ENCODE measurements around the gene EFHD2. TPM values are rescaled to one million over a fixed set of nuclear protein-coding genes. Genes with fewer than 3 reads are reported as not detected.

Gene EFHD2
- total RNA-seq, 4 donors from 2014 or later, result 47.5 to 79.5 (median 61.0) TPM

DNA sequence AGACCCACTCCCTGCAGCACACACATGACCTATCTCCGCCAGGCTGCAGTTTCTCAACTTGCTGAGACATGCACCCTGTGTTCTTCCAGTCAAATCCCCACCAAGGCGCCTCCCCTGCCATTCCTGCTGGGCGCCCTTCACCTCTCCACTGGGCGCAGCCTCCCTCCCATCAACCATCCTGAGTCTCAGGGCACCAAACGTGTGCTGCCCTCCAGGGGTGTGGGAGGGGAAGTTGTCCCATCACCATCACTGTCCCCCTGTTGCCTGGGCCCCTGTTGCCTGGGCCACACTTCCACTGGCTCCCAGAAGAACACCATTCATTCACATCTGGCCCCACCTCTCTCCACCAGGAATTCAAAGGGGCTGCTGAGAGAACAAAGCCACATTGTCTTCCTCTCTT, 44.9 kb upstream of the EFHD2 start:
- TF ChIP-seq, protein P1, sequence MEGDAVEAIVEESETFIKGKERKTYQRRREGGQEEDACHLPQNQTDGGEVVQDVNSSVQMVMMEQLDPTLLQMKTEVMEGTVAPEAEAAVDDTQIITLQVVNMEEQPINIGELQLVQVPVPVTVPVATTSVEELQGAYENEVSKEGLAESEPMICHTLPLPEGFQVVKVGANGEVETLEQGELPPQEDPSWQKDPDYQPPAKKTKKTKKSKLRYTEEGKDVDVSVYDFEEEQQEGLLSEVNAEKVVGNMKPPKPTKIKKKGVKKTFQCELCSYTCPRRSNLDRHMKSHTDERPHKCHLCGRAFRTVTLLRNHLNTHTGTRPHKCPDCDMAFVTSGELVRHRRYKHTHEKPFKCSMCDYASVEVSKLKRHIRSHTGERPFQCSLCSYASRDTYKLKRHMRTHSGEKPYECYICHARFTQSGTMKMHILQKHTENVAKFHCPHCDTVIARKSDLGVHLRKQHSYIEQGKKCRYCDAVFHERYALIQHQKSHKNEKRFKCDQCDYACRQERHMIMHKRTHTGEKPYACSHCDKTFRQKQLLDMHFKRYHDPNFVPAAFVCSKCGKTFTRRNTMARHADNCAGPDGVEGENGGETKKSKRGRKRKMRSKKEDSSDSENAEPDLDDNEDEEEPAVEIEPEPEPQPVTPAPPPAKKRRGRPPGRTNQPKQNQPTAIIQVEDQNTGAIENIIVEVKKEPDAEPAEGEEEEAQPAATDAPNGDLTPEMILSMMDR (IDR thresholded peaks at IDR 0.05), result peak in 5 of 6 experiments; percentile 8 to 52 (median 20)
- TF ChIP-seq POLR2A (IDR thresholded peaks at IDR 0.05), result no peak
- Histone ChIP-seq H3K27me3 (no peaks in the 10 kb centered on the region), H3K27ac (no peak overlapping the region), H3K4me1 (peaks cover 0 to 12% (median 4%) of the 10 kb centered on the region in 3 donors), H3K36me3 (no peaks in the 10 kb centered on the region), H3K4me3 (no peak overlapping the region), H3K9me3 (no peaks in the 10 kb centered on the region)
- DNase-seq, result no peak
- 38 to 54% methylated on average over 5 of the region's 5 CpGs for WGBS, 2 donors
- intact Hi-C loops (cut with DNase I), result no loop called here

DNA sequence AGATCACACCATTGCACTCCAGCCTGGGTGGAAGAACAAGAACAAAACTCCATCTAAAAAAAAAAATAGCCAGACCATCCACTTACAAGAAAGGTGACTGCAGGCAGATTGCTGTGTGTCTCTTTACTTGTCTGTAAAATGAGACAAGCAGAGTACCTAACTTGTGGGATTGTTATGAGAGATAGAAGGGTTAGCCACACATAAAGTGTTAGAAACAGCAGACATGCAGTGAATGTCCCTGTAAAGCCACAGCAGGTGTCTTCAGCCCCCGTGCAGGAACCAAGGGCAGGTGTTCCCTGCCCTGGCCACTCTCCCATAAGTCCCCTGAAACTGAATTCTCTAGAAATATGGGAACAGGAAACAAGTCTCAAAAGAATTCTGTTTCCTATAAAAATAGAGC, 40.8 kb upstream of the EFHD2 start:
- intact Hi-C loops (cut with DNase I), result no loop called here
- TF ChIP-seq, protein P1 (IDR thresholded peaks at IDR 0.05), result no peak
- TF ChIP-seq POLR2A (IDR thresholded peaks at IDR 0.05), result no peak

DNA sequence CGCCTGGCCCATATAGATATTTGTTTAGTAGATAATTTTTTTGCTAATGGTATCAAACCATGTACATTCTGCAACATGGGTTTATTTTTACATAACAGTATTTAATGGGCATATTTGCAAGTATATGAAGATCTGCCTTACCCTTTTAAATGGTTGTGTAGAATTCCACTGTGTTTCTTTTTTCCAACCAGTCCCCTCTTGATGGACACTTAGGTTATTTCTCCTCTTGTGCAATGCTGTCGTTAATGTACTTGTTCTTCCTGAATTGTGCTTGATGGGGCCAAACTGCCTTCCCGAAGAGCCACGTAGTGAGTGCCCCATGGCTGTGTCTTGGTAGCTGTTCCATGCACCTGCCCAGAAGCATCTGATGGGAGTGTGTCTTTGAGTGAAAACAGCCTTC, 39.4 kb upstream of the EFHD2 start:
- 59 to 79% methylated on average over 4 of the region's 4 CpGs for WGBS, 2 donors
- H3K27me3 ChIP-seq, result no peaks in the 10 kb centered on the region
- intact Hi-C loops (cut with DNase I), result no loop called here
- H3K9me3 ChIP-seq, result no peaks in the 10 kb centered on the region
- no peak for TF ChIP-seq POLR2A (IDR thresholded peaks at IDR 0.05)
- TF ChIP-seq, protein P1 (IDR thresholded peaks at IDR 0.05), result no peak
- no peak overlapping the region for H3K4me3 ChIP-seq
- H3K27ac ChIP-seq, result peak overlapping the region in 1 of 4 donors; percentile 13
- H3K4me1 ChIP-seq, result peaks cover 0 to 16% (median 8%) of the 10 kb centered on the region in 3 donors
- no peaks in the 10 kb centered on the region for H3K36me3 ChIP-seq
- no peak for DNase-seq

More for the DNA sequence above, 40.8 kb upstream of the EFHD2 start:
- Histone ChIP-seq H3K4me3 (no peak overlapping the region), H3K27me3 (no peaks in the 10 kb centered on the region), H3K4me1 (peaks cover 0 to 28% (median 13%) of the 10 kb centered on the region in 3 donors), H3K9me3 (no peaks in the 10 kb centered on the region), H3K27ac (no peak overlapping the region), H3K36me3 (no peaks in the 10 kb centered on the region)
- whole genome bisulfite sequencing, 2 donors, result 75% methylated on average over 1 of the region's 1 CpG; no CpG with 5 or more reads in 1 of the 2 donors
- no peak for DNase-seq

DNA sequence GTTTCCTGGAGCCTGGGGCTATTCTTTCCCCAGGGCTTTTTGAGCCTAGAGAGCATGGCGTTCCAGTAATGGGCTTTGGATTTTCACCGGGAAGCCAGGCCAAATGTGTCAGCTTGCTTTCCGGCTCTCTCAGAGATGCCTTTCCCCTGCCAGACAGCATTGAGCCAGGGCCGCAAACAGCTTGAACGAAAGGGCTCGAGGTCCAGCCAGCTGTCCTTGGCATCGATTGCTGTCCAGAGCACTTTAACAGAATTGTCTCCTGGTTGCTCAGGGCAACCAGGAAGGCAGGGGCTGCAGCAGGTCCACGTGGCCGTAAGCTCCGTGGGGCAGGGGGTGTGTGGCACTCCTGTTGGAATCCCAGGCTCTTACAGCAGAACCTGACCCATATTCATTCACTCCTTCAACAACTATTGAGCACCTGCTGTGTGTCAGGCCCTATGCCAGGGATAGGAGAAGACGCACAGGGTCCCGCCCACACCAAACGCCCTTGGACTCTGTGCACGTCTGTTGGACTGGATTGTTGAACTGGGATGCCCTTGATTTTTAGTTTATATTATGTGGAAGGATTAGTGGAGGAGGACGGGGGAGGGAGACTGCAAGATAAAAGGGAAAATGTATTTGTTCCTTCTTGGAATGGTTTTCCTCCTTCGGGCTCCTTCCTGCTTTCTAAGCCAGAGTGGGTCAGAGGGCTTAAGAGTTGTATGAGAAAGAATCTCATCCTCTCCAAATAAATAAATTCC, 38.7 kb upstream of the EFHD2 start:
- peak overlapping the region in 3 of 4 donors; percentile 13 to 15 (median 15) for H3K27ac ChIP-seq
- intact Hi-C loops (cut with DNase I), result no loop called here

More for the DNA sequence above, 38.7 kb upstream of the EFHD2 start:
- no peak for TF ChIP-seq POLR2A (IDR thresholded peaks at IDR 0.05)
- TF ChIP-seq, protein P1 (IDR thresholded peaks at IDR 0.05), result no peak
- Histone ChIP-seq H3K4me1 (peaks cover 0 to 16% (median 8%) of the 10 kb centered on the region in 3 donors), H3K36me3 (no peaks in the 10 kb centered on the region), H3K4me3 (no peak overlapping the region), H3K9me3 (no peaks in the 10 kb centered on the region), H3K27me3 (no peaks in the 10 kb centered on the region)
- DNase-seq, result no peak
- 30 to 46% methylated on average over 8 to 9 of the region's 16 CpGs for WGBS, 2 donors
